ENCODE measurements around the gene VPS36.

DNA sequence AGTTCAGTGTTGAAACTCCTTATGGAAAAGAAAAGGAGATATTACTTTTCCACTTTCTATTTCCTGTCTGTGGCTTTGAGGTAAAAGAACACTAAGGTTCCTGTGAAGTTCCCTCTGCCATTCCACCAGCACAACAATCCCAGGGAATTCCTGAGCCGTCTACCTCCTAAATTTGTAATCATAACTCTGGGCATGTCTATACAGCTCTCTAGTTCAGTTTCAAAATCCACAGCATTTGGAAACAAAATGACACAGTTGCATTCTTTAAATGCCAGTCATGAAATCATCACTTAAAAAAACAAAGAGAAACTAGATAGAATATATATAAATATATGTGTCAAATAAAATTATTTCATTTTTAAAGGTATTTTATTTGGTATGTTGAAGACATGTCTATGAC lies 35.5 kb downstream of the VPS36 start:
- TF ChIP-seq, protein P1, sequence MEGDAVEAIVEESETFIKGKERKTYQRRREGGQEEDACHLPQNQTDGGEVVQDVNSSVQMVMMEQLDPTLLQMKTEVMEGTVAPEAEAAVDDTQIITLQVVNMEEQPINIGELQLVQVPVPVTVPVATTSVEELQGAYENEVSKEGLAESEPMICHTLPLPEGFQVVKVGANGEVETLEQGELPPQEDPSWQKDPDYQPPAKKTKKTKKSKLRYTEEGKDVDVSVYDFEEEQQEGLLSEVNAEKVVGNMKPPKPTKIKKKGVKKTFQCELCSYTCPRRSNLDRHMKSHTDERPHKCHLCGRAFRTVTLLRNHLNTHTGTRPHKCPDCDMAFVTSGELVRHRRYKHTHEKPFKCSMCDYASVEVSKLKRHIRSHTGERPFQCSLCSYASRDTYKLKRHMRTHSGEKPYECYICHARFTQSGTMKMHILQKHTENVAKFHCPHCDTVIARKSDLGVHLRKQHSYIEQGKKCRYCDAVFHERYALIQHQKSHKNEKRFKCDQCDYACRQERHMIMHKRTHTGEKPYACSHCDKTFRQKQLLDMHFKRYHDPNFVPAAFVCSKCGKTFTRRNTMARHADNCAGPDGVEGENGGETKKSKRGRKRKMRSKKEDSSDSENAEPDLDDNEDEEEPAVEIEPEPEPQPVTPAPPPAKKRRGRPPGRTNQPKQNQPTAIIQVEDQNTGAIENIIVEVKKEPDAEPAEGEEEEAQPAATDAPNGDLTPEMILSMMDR (conservative IDR thresholded peaks at IDR 0.05; ENCODE audit: low read depth, low read length), result no peak
- no peak for TF ChIP-seq EZH2 (IDR thresholded peaks at IDR 0.05; ENCODE audit: borderline replicate concordance, low read depth, low read length, poor library complexity, severe bottlenecking)
